B cell (primary cell): ENCODE results near the gene ROPN1B.

Source experiments
- CTCF ChIP-seq: fragments of 200-600 bp; IDR thresholded peaks from one replicate; pipeline ENCODE4 v1.8.0; 2022; ENCODE audit warnings: antibody characterized with exemption, mild to moderate bottlenecking
- EZH2 ChIP-seq: IDR thresholded peaks from 2 replicates; pipeline ENCODE4 v1.6.1; 2012; ENCODE audit warnings: borderline replicate concordance, low read depth, mild to moderate bottlenecking, moderate library complexity, low read length; ENCODE audit not compliant: insufficient read depth, poor library complexity, severe bottlenecking

GRCh38 chr3:126026277-126026751 lies 57.3 kb downstream of the ROPN1B start:
- TF ChIP-seq EZH2 (no peak), CTCF (no peak)
